ENCODE measurements around the gene GSG1L2. TPM values are rescaled to one million over a fixed set of nuclear protein-coding genes. Genes with fewer than 3 reads are reported as not detected.

The GSG1L2 gene
- total RNA-seq, 4 donors from 2014 or later, result not detected

DNA sequence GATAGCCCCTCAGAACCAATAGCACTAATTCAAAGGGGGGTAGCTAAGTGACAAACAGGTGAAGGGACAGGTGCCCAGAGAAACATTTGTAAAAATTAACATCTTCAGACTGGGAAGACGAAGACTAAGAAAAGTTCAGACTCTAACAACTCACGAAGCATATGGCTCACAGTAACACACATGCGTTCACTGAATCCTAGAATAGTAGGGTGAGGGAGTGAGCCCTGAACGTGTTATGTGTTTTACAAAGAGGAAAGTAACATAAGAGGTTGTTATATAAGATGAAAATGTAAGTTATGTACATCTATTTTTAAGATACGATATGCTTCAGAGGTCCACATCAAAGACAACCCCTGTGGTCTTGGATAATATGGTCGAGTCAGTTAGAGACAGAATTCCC lies 15.2 kb downstream of the GSG1L2 start:
- TF ChIP-seq POLR2A (IDR thresholded peaks at IDR 0.05), result no peak
- TF ChIP-seq, protein P1, sequence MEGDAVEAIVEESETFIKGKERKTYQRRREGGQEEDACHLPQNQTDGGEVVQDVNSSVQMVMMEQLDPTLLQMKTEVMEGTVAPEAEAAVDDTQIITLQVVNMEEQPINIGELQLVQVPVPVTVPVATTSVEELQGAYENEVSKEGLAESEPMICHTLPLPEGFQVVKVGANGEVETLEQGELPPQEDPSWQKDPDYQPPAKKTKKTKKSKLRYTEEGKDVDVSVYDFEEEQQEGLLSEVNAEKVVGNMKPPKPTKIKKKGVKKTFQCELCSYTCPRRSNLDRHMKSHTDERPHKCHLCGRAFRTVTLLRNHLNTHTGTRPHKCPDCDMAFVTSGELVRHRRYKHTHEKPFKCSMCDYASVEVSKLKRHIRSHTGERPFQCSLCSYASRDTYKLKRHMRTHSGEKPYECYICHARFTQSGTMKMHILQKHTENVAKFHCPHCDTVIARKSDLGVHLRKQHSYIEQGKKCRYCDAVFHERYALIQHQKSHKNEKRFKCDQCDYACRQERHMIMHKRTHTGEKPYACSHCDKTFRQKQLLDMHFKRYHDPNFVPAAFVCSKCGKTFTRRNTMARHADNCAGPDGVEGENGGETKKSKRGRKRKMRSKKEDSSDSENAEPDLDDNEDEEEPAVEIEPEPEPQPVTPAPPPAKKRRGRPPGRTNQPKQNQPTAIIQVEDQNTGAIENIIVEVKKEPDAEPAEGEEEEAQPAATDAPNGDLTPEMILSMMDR (IDR thresholded peaks at IDR 0.05), result no peak
- no peak overlapping the region for H3K4me3 ChIP-seq (ENCODE audit: low read depth, poor library complexity, severe bottlenecking)
- intact Hi-C loops (cut with DNase I; ENCODE audit: low total_unique reads), result no loop called here
- no peak for DNase-seq (ENCODE audit: low spot score in 2 of 2)
- 75 to 78% methylated on average over 6 of the region's 6 CpGs for WGBS, 2 donors

DNA sequence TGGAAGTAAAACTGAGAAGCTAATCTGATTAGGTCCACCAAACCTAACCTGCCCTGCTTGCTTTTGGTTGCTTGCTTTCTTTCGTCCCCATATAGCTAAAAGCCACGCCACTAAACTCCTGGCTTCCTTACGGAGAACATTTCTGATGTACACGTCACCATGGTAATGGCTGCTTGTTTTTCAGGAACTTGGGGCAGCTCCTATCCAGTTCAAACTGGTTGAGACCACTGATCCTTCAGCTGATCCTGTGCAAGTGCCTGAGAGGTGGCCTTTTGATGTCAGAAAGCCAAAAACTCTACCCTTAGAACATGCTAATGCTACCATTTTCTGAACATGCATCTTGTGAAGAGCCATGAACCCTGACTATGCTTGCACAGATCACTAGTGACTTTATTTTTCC lies 16.1 kb downstream of the GSG1L2 start:
- intact Hi-C loops (cut with DNase I; ENCODE audit: low total_unique reads), result no loop called here

DNA sequence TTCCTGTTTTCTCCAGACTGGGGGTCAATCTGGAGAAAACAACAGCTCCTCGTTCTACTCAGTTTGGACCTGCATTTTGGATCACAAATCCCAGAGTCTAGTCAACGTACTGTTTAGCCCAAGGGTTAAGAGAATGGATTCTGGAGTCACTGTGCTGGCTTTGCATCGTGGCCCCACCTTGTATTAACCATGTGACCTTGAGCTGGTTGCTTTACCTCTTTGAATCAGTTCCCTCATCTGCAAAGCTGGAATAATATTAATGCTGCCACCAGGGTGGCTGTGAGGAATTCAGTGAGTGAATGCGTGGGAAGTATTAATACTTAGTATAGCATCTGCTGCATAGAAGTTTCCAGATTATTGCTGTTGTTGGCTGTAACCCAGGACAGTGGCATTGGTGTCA lies 19.2 kb downstream of the GSG1L2 start:
- no peak overlapping the region for H3K4me3 ChIP-seq (ENCODE audit: low read depth, poor library complexity, severe bottlenecking)
- intact Hi-C loops (cut with DNase I; ENCODE audit: low total_unique reads), result no loop called here
- no peak for TF ChIP-seq POLR2A (IDR thresholded peaks at IDR 0.05)
- TF ChIP-seq, protein P1 (IDR thresholded peaks at IDR 0.05), result no peak
- 40 to 49% methylated on average over 4 of the region's 4 CpGs for WGBS, 2 donors
- no peak for DNase-seq (ENCODE audit: low spot score in 2 of 2)

More for the DNA sequence above, 16.1 kb downstream of the GSG1L2 start:
- 39 to 54% methylated on average over 4 of the region's 4 CpGs for WGBS, 2 donors
- no peak for DNase-seq (ENCODE audit: low spot score in 2 of 2)
- H3K4me3 ChIP-seq (ENCODE audit: low read depth, poor library complexity, severe bottlenecking), result no peak overlapping the region
- TF ChIP-seq POLR2A (IDR thresholded peaks at IDR 0.05), result no peak
- TF ChIP-seq, protein P1 (IDR thresholded peaks at IDR 0.05), result no peak

DNA sequence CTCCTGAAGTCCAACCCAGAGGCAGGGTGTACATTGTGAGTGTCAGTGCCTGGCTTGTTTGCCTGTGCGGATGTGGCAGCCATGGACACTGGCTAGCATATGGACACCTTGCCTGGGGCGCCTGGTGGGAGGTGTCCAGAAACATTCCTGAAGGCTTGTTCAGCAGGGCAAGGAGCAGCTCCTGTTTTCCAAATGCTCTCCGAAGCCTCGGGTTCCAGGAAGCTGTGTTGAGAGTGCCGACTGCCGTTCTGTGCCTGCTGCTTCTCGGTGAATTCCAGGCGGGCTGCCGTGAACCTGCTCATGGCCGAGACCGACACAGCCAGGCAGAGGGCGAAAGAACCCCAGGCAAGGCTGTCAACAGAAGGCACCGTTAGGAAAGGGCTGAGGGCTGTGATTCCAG lies 19.6 kb downstream of the GSG1L2 start:
- H3K4me3 ChIP-seq (ENCODE audit: low read depth, poor library complexity, severe bottlenecking), result no peak overlapping the region
- no peak for TF ChIP-seq POLR2A (IDR thresholded peaks at IDR 0.05)
- TF ChIP-seq, protein P1 (IDR thresholded peaks at IDR 0.05), result no peak
- WGBS, 2 donors, result 47 to 72% methylated on average over 13 of the region's 13 CpGs
- intact Hi-C loops (cut with DNase I; ENCODE audit: low total_unique reads), result no loop called here
- no peak for DNase-seq (ENCODE audit: low spot score in 2 of 2)

DNA sequence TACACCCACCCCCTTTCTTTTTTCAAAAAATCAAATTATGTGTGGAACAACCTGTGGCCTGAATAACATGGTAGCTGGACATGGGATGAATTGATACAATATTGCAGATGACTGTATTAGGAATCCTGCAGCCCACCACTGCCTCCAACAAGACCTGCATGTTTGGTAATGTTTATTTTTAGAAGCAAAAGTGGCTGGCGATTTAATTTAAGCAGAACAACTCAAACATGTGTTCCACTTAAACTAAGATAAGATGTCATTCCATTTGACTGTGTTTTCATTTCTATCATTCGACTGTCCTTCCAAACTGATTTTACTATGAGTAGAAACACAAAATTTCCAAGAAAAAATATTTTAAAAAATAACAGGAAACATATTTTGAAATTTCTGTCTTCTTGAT lies 20.4 kb downstream of the GSG1L2 start:
- TF ChIP-seq, protein P1 (IDR thresholded peaks at IDR 0.05), result no peak
- TF ChIP-seq POLR2A (IDR thresholded peaks at IDR 0.05), result no peak
- H3K4me3 ChIP-seq (ENCODE audit: low read depth, poor library complexity, severe bottlenecking), result no peak overlapping the region
- no peak for DNase-seq (ENCODE audit: low spot score in 2 of 2)
- intact Hi-C loops (cut with DNase I; ENCODE audit: low total_unique reads), result no loop called here
- WGBS, 2 donors, result 46 to 58% methylated on average over 2 of the region's 2 CpGs

DNA sequence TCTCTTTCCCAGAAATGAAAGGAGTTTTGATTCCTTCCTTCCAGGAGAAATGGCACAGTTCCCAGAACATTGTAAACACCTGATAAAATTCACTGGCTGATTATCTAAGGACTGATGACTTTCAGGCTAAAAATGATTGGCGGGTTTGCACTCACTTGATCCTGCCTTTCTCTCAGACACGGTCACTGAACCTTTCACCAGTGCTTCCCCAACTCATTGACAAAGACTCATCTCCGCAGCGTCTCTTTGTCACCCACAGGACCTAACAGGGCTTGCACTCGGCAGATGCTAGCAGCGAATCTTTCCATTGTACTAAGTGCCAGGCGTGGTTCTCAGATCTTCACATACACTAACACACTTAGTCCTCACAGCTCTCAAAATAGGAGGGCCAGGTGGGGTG lies 23.2 kb downstream of the GSG1L2 start:
- TF ChIP-seq POLR2A (IDR thresholded peaks at IDR 0.05), result no peak
- TF ChIP-seq, protein P1 (IDR thresholded peaks at IDR 0.05), result no peak
- WGBS, 2 donors, result 84 to 85% methylated on average over 7 of the region's 7 CpGs
- DNase-seq (ENCODE audit: low spot score in 2 of 2), result no peak
- no peak overlapping the region for H3K4me3 ChIP-seq (ENCODE audit: low read depth, poor library complexity, severe bottlenecking)
- intact Hi-C loops (cut with DNase I; ENCODE audit: low total_unique reads), result no loop called here
